Gastroesophageal sphincter (tissue), 3 donors: Measurements from ENCODE around the gene STH.

Experiments used
- CTCF ChIP-seq, 4 experiments: fragments of 200-600 bp in 2 of 4; fragments of 450-650 bp in 2 of 4; sonication (generic) in 1 of 4; IDR thresholded peaks; one replicate each; pipeline ENCODE4 v1.5.1; 2017 to 2019; ENCODE audit warnings: antibody characterized with exemption in 4 of 4, mild to moderate bottlenecking in 2 of 4, moderate library complexity in 2 of 4
- EP300 ChIP-seq: sonication (generic); formaldehyde crosslinking; IDR thresholded peaks from one replicate; pipeline ENCODE4 v1.6.1; 2017; ENCODE audit warnings: antibody characterized with exemption, mild to moderate bottlenecking
- POLR2A ChIP-seq, 2 donors: fragments of 450-650 bp; IDR thresholded peaks; one replicate each; pipeline ENCODE4 v1.6.1; 2017; ENCODE audit warnings: antibody characterized with exemption in 2 of 2, mild to moderate bottlenecking in 2 of 2, moderate library complexity in 1 of 2

- TF ChIP-seq EP300 (no peak), POLR2A (IDR thresholded peaks at IDR 0.05) (no peak), CTCF (IDR thresholded peaks at IDR 0.05) (no peak)
Observed at GRCh38 chr17:46032909-46033308, 33.9 kb downstream of the STH start.
